Osteoblast (primary cell): ENCODE results near the gene ZNF691. TPM values are rescaled to one million over a fixed set of nuclear protein-coding genes. Genes with fewer than 3 reads are reported as not detected.
"Not testable (repeated sequence)": the region's sequence is repeated elsewhere in the genome, so short reads cannot be mapped to it uniquely, and the experiment has no call there.

ENCODE experiments used
- DNase-seq: peaks from one replicate; pipeline ENCODE4 v3.0.0; 2011; ENCODE audit warnings: low spot score, mixed read lengths; ENCODE audit not compliant: insufficient read length; ENCODE audit errors: missing footprints
- H2AFZ ChIP-seq: 2 replicates; pipeline ENCODE4 v1.6.0; 2011; ENCODE audit warnings: mild to moderate bottlenecking, low read length
- H3K27ac ChIP-seq: 2 replicates; pipeline ENCODE4 v1.5.1; 2011; ENCODE audit warnings: mild to moderate bottlenecking, low read depth, low read length, moderate library complexity
- H3K27me3 ChIP-seq: 2 replicates; pipeline ENCODE4 v1.6.0; 2012; ENCODE audit warnings: mild to moderate bottlenecking, control low read depth, inconsistent platforms, low read length, moderate library complexity; ENCODE audit not compliant: insufficient read depth
- H3K36me3 ChIP-seq: 2 replicates; pipeline ENCODE4 v1.5.1; 2011; ENCODE audit warnings: mild to moderate bottlenecking, low read length, control low read depth, moderate library complexity; ENCODE audit not compliant: insufficient read depth
- H3K4me1 ChIP-seq: 2 replicates; pipeline ENCODE4 v1.5.1; 2011; ENCODE audit warnings: mild to moderate bottlenecking, low read length, control low read depth, moderate library complexity; ENCODE audit not compliant: insufficient read depth
- H3K4me2 ChIP-seq: 2 replicates; pipeline ENCODE4 v1.6.0; 2011; ENCODE audit warnings: mild to moderate bottlenecking, low read length; ENCODE audit not compliant: insufficient read depth
- H3K4me3 ChIP-seq: fragments of 200-600 bp; sonication (generic); 3 replicates; pipeline ENCODE4 v1.5.1; 2012; ENCODE audit warnings: mild to moderate bottlenecking, low read length, inconsistent platforms; ENCODE audit not compliant: insufficient read depth
- H3K79me2 ChIP-seq: 2 replicates; pipeline ENCODE4 v1.6.0; 2012; ENCODE audit warnings: mild to moderate bottlenecking, low read length, control low read depth, inconsistent platforms; ENCODE audit not compliant: insufficient read depth
- H3K9me3 ChIP-seq: 2 replicates; pipeline ENCODE4 v1.5.1; 2011; ENCODE audit warnings: low read depth, low read length, control low read depth
- H4K20me1 ChIP-seq: 2 replicates; pipeline ENCODE4 v1.6.0; 2012; ENCODE audit warnings: mild to moderate bottlenecking, low read length, control low read depth; ENCODE audit not compliant: insufficient read depth
- total RNA-seq: library from RNA; depleted of rRNA; stranded (reverse); fragments of >200 nt; gene quantifications from 2 replicates; pipeline ENCODE4 v1.2.3, GENCODE V29; 2012
- TF ChIP-seq, protein P1 (sequence below): IDR thresholded peaks from 2 replicates; pipeline ENCODE4 v1.5.1; 2011; ENCODE audit warnings: mild to moderate bottlenecking, low read depth, low read length, moderate library complexity; ENCODE audit errors: extremely low read depth

Gene ZNF691
- total RNA-seq, 1 donor: 5.4 TPM

DNA sequence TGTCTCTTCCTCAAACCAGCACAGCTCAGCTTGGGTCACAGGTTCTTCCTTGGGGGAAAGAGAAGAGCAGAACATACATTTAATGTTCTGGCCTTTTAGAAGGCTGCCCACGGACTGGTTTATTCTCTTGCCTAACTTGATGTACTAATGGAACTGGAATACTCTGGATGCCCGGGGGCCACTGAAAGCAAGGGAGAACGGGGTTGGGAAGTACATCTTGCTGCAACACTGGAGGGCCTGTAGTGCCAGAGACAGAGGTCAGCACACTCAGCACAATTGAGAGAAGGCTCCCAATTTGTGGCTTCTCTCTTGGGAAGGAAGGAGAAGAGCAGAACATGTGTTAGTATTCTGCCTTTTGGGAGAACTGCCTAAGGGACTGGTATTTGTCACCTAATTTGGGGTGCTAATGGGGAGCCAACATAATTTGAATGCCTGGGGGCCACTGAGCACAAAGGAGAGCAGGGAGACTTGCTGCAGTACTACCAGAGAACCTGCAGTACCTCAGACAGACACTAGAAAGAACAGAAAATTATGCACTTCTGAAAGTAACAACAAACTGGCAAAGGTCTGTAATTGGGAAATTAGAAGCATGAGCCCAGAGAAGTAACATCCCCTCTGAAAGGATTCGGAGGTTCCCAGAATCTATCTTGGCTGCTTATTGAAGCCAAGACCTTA lies 14.1 kb downstream of the ZNF691 start:
- peak; percentile 51 for DNase-seq
- Histone ChIP-seq H3K36me3 (no peaks in the 10 kb centered on the region), H3K4me1 (no peaks in the 10 kb centered on the region), H3K4me2 (no peak overlapping the region), H3K27me3 (peaks cover 4% of the 10 kb centered on the region), H3K9me3 (no peaks in the 10 kb centered on the region), H4K20me1 (no peaks in the 10 kb centered on the region), H3K27ac (no peak overlapping the region), H3K4me3 (no peak overlapping the region), H3K79me2 (no peaks in the 10 kb centered on the region), H2AFZ (no peak overlapping the region)
- TF ChIP-seq, protein P1, sequence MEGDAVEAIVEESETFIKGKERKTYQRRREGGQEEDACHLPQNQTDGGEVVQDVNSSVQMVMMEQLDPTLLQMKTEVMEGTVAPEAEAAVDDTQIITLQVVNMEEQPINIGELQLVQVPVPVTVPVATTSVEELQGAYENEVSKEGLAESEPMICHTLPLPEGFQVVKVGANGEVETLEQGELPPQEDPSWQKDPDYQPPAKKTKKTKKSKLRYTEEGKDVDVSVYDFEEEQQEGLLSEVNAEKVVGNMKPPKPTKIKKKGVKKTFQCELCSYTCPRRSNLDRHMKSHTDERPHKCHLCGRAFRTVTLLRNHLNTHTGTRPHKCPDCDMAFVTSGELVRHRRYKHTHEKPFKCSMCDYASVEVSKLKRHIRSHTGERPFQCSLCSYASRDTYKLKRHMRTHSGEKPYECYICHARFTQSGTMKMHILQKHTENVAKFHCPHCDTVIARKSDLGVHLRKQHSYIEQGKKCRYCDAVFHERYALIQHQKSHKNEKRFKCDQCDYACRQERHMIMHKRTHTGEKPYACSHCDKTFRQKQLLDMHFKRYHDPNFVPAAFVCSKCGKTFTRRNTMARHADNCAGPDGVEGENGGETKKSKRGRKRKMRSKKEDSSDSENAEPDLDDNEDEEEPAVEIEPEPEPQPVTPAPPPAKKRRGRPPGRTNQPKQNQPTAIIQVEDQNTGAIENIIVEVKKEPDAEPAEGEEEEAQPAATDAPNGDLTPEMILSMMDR: no peak

DNA sequence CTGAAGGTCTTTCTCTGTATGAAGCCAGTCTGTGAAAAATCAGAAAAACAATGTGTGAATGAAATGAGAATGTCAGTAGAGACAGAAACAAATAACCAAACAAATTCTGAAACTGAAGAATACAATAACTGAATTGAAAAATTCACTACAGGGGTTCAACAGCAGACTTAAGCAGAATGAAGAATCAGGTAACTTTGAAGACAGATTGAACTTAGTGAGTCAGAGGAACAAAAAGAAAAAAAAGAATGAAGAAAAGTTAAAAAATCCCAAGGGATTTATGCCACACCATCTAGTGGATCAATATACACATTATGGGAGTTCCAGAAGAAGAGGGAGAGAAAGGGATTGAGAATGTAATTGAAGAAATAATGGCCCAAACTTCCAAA lies 14.6 kb downstream of the ZNF691 start:
- H3K27me3 ChIP-seq: peaks cover 4% of the 10 kb centered on the region
- no peak overlapping the region for H3K4me2 ChIP-seq
- no peaks in the 10 kb centered on the region for H3K4me1 ChIP-seq
- TF ChIP-seq, protein P1: no peak
- no peaks in the 10 kb centered on the region for H3K79me2 ChIP-seq
- no peak overlapping the region for H3K27ac ChIP-seq
- no peak overlapping the region for H2AFZ ChIP-seq
- DNase-seq: no peak
- H4K20me1 ChIP-seq: no peaks in the 10 kb centered on the region
- no peaks in the 10 kb centered on the region for H3K9me3 ChIP-seq
- H3K4me3 ChIP-seq: no peak overlapping the region
- H3K36me3 ChIP-seq: no peaks in the 10 kb centered on the region

DNA sequence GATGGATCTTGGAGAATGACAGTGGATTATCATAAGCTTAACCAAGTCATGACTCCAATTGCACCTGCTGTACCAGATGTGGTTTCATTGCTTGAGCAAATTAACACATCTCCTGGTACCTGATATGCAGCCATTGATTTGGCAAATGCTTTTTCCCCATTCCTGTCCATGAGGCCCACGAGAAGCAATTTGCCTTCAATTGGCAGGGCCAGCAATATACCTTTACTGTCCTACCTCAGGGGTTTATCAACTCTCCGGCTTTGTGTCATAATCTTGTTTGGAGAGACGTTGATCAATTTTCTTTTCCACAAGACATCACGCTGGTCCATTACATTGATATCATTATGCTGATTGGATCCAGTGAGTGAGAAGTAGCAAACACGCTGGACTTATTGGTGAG lies 20.1 kb downstream of the ZNF691 start:
- Histone ChIP-seq H3K4me3 (no peak overlapping the region), H3K27me3 (no peaks in the 10 kb centered on the region), H4K20me1 (no peaks in the 10 kb centered on the region), H3K36me3 (no peaks in the 10 kb centered on the region), H3K79me2 (no peaks in the 10 kb centered on the region), H3K9me3 (no peaks in the 10 kb centered on the region), H3K27ac (no peak overlapping the region), H3K4me2 (no peak overlapping the region), H2AFZ (no peak overlapping the region), H3K4me1 (no peaks in the 10 kb centered on the region)
- TF ChIP-seq, protein P1: no peak
- DNase-seq: no peak

DNA sequence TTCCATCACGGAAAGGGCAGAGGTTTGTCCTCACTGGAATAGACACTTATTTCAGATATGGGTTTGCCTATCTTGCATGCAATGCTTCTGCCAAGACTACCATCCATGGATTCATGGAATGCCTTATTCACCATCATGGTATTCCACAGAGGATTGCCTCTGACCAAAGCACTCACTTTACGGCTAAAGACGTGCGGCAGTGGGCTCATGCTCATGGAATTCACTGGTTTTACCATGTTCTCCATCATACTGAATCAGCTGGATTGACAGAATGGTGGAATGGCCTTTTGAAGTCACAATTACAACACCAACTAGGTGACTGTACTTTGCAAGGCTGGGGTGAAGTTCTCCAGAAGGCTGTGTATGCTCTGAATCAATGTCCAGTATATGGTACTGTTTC lies 22.1 kb downstream of the ZNF691 start:
- not testable (repeated sequence) for H3K4me1 ChIP-seq, H3K4me2 ChIP-seq, H4K20me1 ChIP-seq, H3K4me3 ChIP-seq, DNase-seq, H2AFZ ChIP-seq, H3K27me3 ChIP-seq, H3K27ac ChIP-seq, H3K36me3 ChIP-seq, H3K79me2 ChIP-seq, H3K9me3 ChIP-seq

DNA sequence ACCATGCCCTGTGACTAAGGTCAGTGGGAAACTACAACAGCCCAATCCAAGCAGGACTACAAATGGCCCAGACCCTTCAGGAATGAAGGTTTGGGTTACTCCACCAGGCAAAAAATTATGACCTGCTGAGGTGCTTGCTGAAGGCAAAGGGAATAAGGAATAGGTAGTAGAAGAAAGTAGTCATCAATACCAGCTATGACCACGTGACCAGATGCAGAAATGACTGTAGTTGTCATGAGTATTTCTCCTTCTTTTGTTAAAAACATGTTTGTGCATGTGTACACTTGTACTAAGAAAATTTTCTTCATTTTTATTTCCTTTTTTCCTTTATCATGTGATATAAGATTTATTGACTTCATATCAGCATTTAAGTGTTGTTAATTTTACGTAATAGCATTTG lies 22.8 kb downstream of the ZNF691 start:
- not testable (repeated sequence) for DNase-seq, H3K79me2 ChIP-seq, H4K20me1 ChIP-seq, H3K4me2 ChIP-seq, H2AFZ ChIP-seq, H3K4me3 ChIP-seq, H3K36me3 ChIP-seq, H3K27me3 ChIP-seq, H3K9me3 ChIP-seq, H3K4me1 ChIP-seq, H3K27ac ChIP-seq

DNA sequence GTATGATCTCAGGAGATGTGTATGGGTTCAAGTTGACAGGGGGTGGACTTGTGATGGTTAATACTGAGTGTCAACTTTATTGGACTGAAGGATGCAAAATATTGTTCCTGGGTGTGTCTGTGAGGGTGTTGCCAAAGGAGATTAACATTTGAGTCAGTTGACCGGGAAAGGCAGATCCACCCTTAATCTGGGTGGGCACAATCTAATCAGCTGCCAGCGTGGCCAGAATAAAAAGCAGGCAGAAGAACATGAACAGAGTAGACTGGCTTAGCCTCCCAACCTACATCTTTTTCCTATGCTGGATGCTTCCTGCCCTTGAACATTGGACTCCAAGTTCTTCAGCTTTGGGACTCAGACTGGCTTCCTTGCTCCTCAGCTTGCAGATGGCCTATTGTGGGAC lies 23.3 kb downstream of the ZNF691 start:
- not testable (repeated sequence) for H3K4me3 ChIP-seq, H3K27ac ChIP-seq, DNase-seq, H3K36me3 ChIP-seq, H3K4me1 ChIP-seq, H4K20me1 ChIP-seq, H3K9me3 ChIP-seq, H3K4me2 ChIP-seq, H2AFZ ChIP-seq, H3K79me2 ChIP-seq, H3K27me3 ChIP-seq

DNA sequence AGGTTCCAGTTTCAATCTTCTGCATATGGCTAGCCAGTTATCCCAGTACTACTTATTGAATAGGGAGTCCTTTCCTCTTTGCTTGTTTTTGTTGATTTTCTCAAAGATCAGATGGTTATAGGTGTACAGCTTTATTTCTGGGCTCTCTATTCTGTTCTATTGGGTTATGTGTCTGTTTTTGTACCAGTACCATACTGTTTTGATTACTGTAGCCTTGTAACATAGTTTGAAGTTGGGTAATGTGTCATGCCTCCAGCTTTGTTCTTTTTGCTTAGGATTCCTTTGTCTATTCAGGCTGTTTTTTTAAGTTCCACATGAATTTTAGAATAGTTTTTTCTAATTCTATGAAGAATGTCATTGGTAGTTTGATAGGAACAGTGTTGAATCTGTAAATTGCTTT lies 26.7 kb downstream of the ZNF691 start:
- not testable (repeated sequence) for H2AFZ ChIP-seq, H3K36me3 ChIP-seq, H4K20me1 ChIP-seq, H3K4me1 ChIP-seq, H3K4me3 ChIP-seq, H3K27ac ChIP-seq, H3K4me2 ChIP-seq, H3K79me2 ChIP-seq, DNase-seq, H3K9me3 ChIP-seq
- H3K27me3 ChIP-seq: peaks cover 21% of the 10 kb centered on the region
